Measurements from ENCODE around the gene BLVRB.
"Not testable (repeated sequence)": the region's sequence is repeated elsewhere in the genome, so short reads cannot be mapped to it uniquely, and the experiment has no call there.

DNA sequence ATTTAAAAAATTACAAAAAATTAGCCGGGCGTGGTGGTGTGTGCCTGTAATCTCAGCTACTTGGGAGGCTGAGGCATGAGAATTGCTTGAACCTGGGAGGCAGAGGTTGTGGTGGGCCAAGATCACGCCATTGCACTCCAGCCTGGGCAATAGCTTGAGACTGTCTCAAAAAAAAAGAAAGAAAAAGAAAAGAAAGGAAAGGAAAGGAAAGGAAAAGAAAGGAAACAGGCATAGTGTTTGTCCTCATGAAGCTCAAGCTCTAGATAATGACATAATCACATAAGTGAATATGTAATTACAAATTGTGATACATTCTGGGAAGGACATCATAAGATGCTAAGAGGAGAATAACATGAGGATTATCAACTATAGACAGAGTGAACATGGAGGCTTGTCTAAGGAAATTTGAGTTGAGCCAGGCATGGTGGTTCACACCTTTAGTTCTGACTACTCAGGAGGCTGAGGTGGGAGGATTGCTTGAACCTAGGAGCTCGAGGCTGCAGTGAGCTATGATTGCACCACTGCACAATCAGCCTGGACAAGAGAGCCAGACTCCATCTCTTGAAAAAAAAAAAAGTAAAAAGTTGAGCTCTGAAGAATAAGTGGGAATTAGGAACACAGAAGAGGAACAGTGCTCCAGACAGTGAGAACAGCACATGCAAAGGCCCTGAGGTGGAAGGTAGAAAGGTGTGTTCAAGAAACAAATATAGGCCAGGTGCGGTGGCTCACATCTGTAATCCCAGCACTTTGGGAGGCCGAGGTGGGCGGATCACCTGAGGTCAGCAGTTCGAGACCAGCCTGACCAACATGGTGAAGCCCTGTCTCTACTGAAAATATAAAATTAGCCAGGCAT, 35.4 kb upstream of the BLVRB start:
- TF ChIP-seq, protein P1, sequence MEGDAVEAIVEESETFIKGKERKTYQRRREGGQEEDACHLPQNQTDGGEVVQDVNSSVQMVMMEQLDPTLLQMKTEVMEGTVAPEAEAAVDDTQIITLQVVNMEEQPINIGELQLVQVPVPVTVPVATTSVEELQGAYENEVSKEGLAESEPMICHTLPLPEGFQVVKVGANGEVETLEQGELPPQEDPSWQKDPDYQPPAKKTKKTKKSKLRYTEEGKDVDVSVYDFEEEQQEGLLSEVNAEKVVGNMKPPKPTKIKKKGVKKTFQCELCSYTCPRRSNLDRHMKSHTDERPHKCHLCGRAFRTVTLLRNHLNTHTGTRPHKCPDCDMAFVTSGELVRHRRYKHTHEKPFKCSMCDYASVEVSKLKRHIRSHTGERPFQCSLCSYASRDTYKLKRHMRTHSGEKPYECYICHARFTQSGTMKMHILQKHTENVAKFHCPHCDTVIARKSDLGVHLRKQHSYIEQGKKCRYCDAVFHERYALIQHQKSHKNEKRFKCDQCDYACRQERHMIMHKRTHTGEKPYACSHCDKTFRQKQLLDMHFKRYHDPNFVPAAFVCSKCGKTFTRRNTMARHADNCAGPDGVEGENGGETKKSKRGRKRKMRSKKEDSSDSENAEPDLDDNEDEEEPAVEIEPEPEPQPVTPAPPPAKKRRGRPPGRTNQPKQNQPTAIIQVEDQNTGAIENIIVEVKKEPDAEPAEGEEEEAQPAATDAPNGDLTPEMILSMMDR (conservative IDR thresholded peaks at IDR 0.05), result not testable (repeated sequence)
- TF ChIP-seq EZH2 (IDR thresholded peaks at IDR 0.05; ENCODE audit: low read depth), result not testable (repeated sequence)

All from PC-9 (cell line).